Astrocyte (in vitro differentiated cells and primary cell): ENCODE measurements around the gene ANKRD39.

Experiments used
- EZH2 ChIP-seq: IDR thresholded peaks from 2 replicates; pipeline ENCODE4 v1.6.1; 2012; ENCODE audit warnings: mild to moderate bottlenecking, low read length, inconsistent platforms; ENCODE audit not compliant: insufficient read depth
- TF ChIP-seq, protein P1 (sequence below): IDR thresholded peaks from 2 replicates; pipeline ENCODE4 v1.5.1; 2011; ENCODE audit warnings: low read depth, mild to moderate bottlenecking, inconsistent platforms, low read length, moderate library complexity; ENCODE audit not compliant: insufficient read depth

DNA sequence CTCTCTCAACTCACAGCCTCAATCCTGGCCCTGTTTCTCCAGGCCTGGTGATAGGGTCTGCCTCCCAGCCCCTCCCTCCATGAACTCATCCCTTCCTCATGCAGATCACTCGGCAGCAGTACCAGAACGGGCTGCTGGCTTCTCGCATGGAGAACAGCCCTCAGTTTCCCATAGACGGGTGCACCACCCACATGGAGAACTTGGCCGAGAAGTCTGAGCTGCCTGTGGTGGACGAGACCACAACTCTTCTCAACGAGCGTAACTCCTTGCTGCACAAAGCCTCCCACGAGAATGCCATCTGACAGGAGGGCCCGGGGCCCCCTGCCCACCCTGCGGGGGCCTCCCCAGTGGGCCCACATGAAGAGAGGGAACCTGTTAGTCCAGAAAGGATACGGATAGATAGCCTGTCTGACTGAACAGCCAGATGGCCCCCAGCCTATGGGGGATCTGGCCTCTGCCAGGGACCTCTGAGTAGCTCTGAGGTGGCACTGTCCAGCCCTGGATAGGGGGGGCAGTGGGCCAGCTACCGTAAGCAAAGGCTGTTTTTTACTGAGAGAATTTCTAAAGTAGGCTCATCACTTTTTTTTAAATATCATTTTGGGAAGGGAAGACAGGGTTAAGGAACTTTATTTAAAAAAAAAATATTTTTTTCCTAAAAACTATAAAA lies 48.5 kb downstream of the ANKRD39 start:
- TF ChIP-seq, protein P1, sequence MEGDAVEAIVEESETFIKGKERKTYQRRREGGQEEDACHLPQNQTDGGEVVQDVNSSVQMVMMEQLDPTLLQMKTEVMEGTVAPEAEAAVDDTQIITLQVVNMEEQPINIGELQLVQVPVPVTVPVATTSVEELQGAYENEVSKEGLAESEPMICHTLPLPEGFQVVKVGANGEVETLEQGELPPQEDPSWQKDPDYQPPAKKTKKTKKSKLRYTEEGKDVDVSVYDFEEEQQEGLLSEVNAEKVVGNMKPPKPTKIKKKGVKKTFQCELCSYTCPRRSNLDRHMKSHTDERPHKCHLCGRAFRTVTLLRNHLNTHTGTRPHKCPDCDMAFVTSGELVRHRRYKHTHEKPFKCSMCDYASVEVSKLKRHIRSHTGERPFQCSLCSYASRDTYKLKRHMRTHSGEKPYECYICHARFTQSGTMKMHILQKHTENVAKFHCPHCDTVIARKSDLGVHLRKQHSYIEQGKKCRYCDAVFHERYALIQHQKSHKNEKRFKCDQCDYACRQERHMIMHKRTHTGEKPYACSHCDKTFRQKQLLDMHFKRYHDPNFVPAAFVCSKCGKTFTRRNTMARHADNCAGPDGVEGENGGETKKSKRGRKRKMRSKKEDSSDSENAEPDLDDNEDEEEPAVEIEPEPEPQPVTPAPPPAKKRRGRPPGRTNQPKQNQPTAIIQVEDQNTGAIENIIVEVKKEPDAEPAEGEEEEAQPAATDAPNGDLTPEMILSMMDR: no peak
- TF ChIP-seq EZH2: no peak
